Measurements from ENCODE around the gene SOS2. TPM values are rescaled to one million over a fixed set of nuclear protein-coding genes. Genes with fewer than 3 reads are reported as not detected.

Gene SOS2
- total RNA-seq, 2 experiments from 2014 or later = 16.5 to 25.2 TPM

- no peaks in the 10 kb centered on the region for H3K9me3 ChIP-seq (ENCODE audit: low read length)
- ChIA-PET CTCF (ENCODE audit: unreplicated experiment) (interaction anchor here (0.6 to 1.0 kb wide), 6 partner anchors 145 to 482 kb away, joined by 3 to 6 read pairs (median 4); partner anchors contain the start of gene NEMF), POLR2A (interaction anchor here (0.7 to 2.4 kb wide), 14 partner anchors 11 to 333 kb away, joined by 3 to 18 read pairs (median 4); partner anchors contain the start of genes ARF6, DMAC2L, L2HGDH and NEMF)
- peaks cover 36% of the 10 kb centered on the region for H3K4me1 ChIP-seq (ENCODE audit: insufficient read depth, low read length, poor library complexity, severe bottlenecking)
- peak within 1 kb of the TSS; percentile 97 for H3K4me2 ChIP-seq (ENCODE audit: low read length)
- peaks cover 7% of the 10 kb centered on the region; the same call in 1 of the 2 replicates for H4K20me1 ChIP-seq (ENCODE audit: insufficient read depth, low read length)
- H2AFZ ChIP-seq (ENCODE audit: low read length) = peak within 1 kb of the TSS; percentile 92
- peaks cover 39% of the 10 kb centered on the region for H3K36me3 ChIP-seq (ENCODE audit: insufficient read depth, low read length)
- intact Hi-C loops (cut with micrococcal nuclease; ENCODE audit: unreplicated experiment) = loop anchor here (1.0 to 5.0 kb wide), 3 partner anchors 114 to 416 kb away; partner anchors contain the start of genes KLHDC2, MAP4K5 and SOS2
- H3K79me2 ChIP-seq (ENCODE audit: insufficient read depth, low read depth, low read length) = peaks cover 41% of the 10 kb centered on the region
- H3K27ac ChIP-seq (ENCODE audit: low read depth, low read length, poor library complexity, severe bottlenecking) = peak within 1 kb of the TSS; percentile 65
- no TSS peak for BruUV-seq (replicated peaks)
- TF ChIP-seq CTCF (conservative IDR thresholded peaks at IDR 0.05; ENCODE audit: low read length) (no peak), EZH2phosphoT487 (IDR thresholded peaks at IDR 0.05; ENCODE audit: borderline replicate concordance, low read depth, low read length) (no peak)
- H3K9me2 ChIP-seq (ENCODE audit: insufficient read depth, low read length) = no peaks in the 10 kb centered on the region
- DNase-seq (ENCODE audit: low spot score) = peak; percentile 96
- peak within 1 kb of the TSS; percentile 78 for H3K4me3 ChIP-seq (ENCODE audit: low read depth, low read length, poor library complexity, severe bottlenecking)
Measured at GRCh38 chr14:50116181-50116956, 115.0 kb downstream of the SOS2 start, which contains the start of gene VCPKMT. Gene VCPKMT, minus strand, starts transcription at chr14:50116572. Its CDS starts 20 bp downstream, at chr14:50116552.

- H3K79me2 ChIP-seq (ENCODE audit: insufficient read depth, low read depth, low read length) = peaks cover 41% of the 10 kb centered on the region
- H3K9me3 ChIP-seq (ENCODE audit: low read length) = no peaks in the 10 kb centered on the region
- peak overlapping the region; percentile 97 for H3K4me2 ChIP-seq (ENCODE audit: low read length)
- H4K20me1 ChIP-seq (ENCODE audit: insufficient read depth, low read length) = peaks cover 7% of the 10 kb centered on the region; the same call in 1 of the 2 replicates
- peaks cover 36% of the 10 kb centered on the region for H3K4me1 ChIP-seq (ENCODE audit: insufficient read depth, low read length, poor library complexity, severe bottlenecking)
- no peak overlapping the region for H3K27ac ChIP-seq (ENCODE audit: low read depth, low read length, poor library complexity, severe bottlenecking)
- no peaks in the 10 kb centered on the region for H3K9me2 ChIP-seq (ENCODE audit: insufficient read depth, low read length)
- TF ChIP-seq EZH2phosphoT487 (IDR thresholded peaks at IDR 0.05; ENCODE audit: borderline replicate concordance, low read depth, low read length) (no peak), CTCF (conservative IDR thresholded peaks at IDR 0.05; ENCODE audit: low read length) (no peak)
- peak overlapping the region; percentile 31 for H3K4me3 ChIP-seq (ENCODE audit: low read depth, low read length, poor library complexity, severe bottlenecking)
- ChIA-PET CTCF (ENCODE audit: unreplicated experiment) (interaction anchor here (0.6 kb wide), 1 partner anchor 261 kb away, joined by 3 read pairs; the partner anchor contains the start of gene NEMF), POLR2A (interaction anchor here (0.5 to 2.0 kb wide), 6 partner anchors 11 to 250 kb away, joined by 3 to 11 read pairs (median 4); no protein-coding TSS in a partner anchor)
- no peak for DNase-seq (ENCODE audit: low spot score)
- H2AFZ ChIP-seq (ENCODE audit: low read length) = no peak overlapping the region
- BruUV-seq (replicated peaks) = no TSS peak
- H3K36me3 ChIP-seq (ENCODE audit: insufficient read depth, low read length) = peaks cover 67% of the 10 kb centered on the region
- intact Hi-C loops (cut with micrococcal nuclease; ENCODE audit: unreplicated experiment) = no loop called here
Measured at GRCh38 chr14:50113381-50114035, 117.9 kb downstream of the SOS2 start.

Measured in OCI-LY7 (cell line).